ENCODE data around the gene GALNS.

DNA sequence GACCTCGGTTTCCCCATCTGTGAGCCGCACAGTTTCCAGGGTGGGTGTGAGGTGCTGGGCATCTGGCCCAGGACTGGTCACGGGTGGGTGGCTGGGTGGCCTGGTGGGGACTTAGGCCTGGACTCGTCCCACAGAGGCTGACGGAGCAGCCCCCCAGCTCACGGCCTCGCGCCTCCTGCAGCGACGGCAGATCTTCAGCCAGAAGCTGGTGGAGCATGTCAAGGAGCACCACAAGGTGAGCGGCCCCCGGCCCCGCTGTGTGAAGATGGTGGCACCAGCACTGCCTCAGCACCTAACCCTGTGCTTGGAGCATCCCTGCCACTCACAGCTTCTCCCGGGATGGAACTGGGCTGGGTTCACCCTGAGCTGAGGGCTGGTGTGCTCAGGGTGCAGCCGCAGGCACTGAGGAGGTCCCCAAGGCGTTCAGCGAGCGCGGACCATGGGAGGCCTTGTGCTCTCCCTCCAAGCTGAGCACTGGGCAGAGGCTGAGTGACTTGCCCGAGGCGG, 50.8 kb downstream of the GALNS start:
- peak; percentile 80 for TF ChIP-seq AGO2 (optimal IDR thresholded peaks at IDR 0.05; ENCODE audit: low read depth, low read length)
- TF ChIP-seq ZMYM4 (CRISPR knock-in tag; IDR thresholded peaks at IDR 0.05), result no peak
- TF ChIP-seq ZZZ3 (CRISPR knock-in tag; IDR thresholded peaks at IDR 0.05; ENCODE audit: borderline replicate concordance), result no peak
- no peak for TF ChIP-seq ZNF629 (CRISPR knock-in tag; conservative IDR thresholded peaks at IDR 0.05)
